ENCODE measurements around the gene TRAPPC14. TPM values are rescaled to one million over a fixed set of nuclear protein-coding genes. Genes with fewer than 3 reads are reported as not detected.

Gene TRAPPC14
- total and polyA plus RNA-seq, 8 donors, result 5.1 to 34.6 (median 10.4) TPM

GRCh38 chr7:100176096-100177044 lies 17.8 kb upstream of the TRAPPC14 start:
- FAIRE-seq, result no peak
- Histone ChIP-seq H3K27ac (no peak overlapping the region), H3K36me3 (no peaks in the 10 kb centered on the region), H3K27me3 (no peaks in the 10 kb centered on the region), H3K9me3 (no peaks in the 10 kb centered on the region), H3K4me3 (peak overlapping the region in 2 of 4 donors; percentile 19 to 59), H3K4me1 (peaks cover 0 to 3% (median 0%) of the 10 kb centered on the region in 3 donors)
- ATAC-seq, result no peak
- TF ChIP-seq CTCF (IDR thresholded peaks at IDR 0.05), result no peak
- intact Hi-C loops (cut with DNase I), result no loop called here
- 49 to 54% methylated on average over 14 of the region's 14 CpGs for WGBS, 2 donors
- DNase-seq, result peak in 1 of 6 donors; percentile 47

DNA sequence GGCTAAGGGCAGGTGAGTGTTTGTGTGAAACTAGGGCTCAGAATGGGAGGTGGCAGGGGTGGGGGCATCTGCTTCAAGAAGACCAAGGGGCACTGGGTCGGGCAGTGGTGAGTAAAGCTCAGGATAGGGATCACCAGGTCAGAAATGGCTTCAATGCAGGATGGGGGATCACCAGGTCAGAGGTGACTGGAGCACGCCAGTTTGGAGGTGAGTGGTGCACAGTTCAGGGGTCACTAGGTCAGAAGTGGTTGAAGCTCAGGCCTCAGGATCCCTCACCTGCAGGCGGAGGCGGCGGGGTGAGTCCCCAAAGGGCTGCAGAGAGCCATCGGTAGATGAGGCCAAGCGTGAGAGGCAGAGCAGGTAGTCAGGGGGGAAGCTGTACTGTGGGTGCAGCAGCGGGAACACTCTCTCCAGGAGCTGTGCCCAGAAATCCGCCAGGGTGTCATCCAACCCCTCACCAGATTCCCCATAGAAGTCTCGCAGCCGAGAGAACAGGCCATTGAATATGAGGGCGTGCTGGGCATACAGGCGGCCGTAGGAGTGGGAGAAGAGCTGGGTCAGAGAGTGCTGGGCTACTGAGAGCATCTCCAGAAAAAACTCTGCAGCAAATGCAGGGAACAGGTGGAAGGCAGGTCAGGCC lies 16.9 kb upstream of the TRAPPC14 start:
- no peak for ATAC-seq
- Histone ChIP-seq H3K4me1 (peaks cover 0 to 3% (median 0%) of the 10 kb centered on the region in 3 donors), H3K27ac (no peak overlapping the region), H3K9me3 (no peaks in the 10 kb centered on the region), H3K36me3 (no peaks in the 10 kb centered on the region), H3K27me3 (no peaks in the 10 kb centered on the region), H3K4me3 (no peak overlapping the region)
- DNase-seq, result no peak
- TF ChIP-seq CTCF (IDR thresholded peaks at IDR 0.05), result no peak
- FAIRE-seq, result no peak
- WGBS, 2 donors, result 89 to 93% methylated on average over 14 of the region's 14 CpGs
- intact Hi-C loops (cut with DNase I), result no loop called here

- Histone ChIP-seq H3K4me3 (no peak overlapping the region), H3K4me1 (peaks cover 0 to 3% (median 0%) of the 10 kb centered on the region in 3 donors), H3K36me3 (no peaks in the 10 kb centered on the region), H3K27ac (no peak overlapping the region), H3K27me3 (no peaks in the 10 kb centered on the region), H3K9me3 (no peaks in the 10 kb centered on the region)
- no peak for ATAC-seq
- intact Hi-C loops (cut with DNase I), result no loop called here
- no peak for DNase-seq
- FAIRE-seq, result no peak
- no peak for TF ChIP-seq CTCF (IDR thresholded peaks at IDR 0.05)
- 76 to 85% methylated on average over 5 of the region's 5 CpGs for WGBS, 2 donors
These were observed 16.1 kb upstream of the TRAPPC14 start for GRCh38 chr7:100174582-100174981.

DNA sequence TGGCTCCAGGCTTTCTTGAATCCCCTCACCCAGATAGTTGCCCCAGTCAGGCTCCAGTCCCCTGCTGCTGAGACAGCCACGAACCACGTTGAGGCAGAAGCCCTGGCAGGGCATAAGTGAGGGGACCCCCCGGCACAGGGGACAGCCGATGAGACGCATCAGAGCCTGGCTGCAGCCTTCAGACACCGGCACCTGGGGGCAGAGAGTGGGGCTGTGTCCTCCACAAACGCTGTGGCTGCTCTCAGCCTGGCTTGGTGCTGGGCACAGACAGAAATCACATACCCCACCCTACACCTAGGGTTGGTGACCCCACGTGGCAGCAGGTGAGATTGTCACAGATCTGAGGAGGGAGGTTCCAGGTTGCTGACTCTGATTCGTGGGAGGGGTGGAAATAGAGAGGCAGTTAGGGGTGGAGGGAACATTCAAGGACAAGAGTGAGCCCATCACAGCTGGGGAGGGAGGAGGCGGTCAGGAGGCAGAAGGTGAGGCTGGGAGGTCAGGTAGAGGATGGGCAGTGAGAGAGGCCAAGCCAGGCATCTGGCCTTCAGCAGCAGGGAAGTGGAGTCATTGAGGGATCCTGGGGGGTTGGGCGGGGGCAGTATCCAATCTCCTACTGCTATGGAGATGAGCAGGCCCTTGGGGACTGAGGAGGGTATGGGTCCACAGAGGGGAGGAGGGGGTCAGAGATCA lies 15.4 kb upstream of the TRAPPC14 start:
- no peak for TF ChIP-seq CTCF (IDR thresholded peaks at IDR 0.05)
- peaks cover 0 to 3% (median 0%) of the 10 kb centered on the region in 3 donors for H3K4me1 ChIP-seq
- no peak for DNase-seq

More for the DNA sequence above, 15.4 kb upstream of the TRAPPC14 start:
- H3K36me3 ChIP-seq, result no peaks in the 10 kb centered on the region
- no peak for FAIRE-seq
- no peak overlapping the region for H3K27ac ChIP-seq
- intact Hi-C loops (cut with DNase I), result no loop called here
- H3K4me3 ChIP-seq, result no peak overlapping the region
- H3K27me3 ChIP-seq, result no peaks in the 10 kb centered on the region
- 69 to 76% methylated on average over 11 of the region's 11 CpGs for whole genome bisulfite sequencing, 2 donors
- ATAC-seq, result no peak
- H3K9me3 ChIP-seq, result no peaks in the 10 kb centered on the region
